Neural crest cell (in vitro differentiated cells): ENCODE measurements around the gene PFKFB2. TPM values are rescaled to one million over a fixed set of nuclear protein-coding genes. Genes with fewer than 3 reads are reported as not detected.

Experiments used
- DNase-seq: peaks from one replicate; pipeline ENCODE4 v3.0.0; 2021; ENCODE audit warnings: low read depth, mixed read lengths, low spot score
- H3K27ac Mint-ChIP-seq: one replicate; pipeline ENCODE4 v1.8.0; 2021; ENCODE audit warnings: mild to moderate bottlenecking, mixed read lengths; ENCODE audit not compliant: unreplicated experiment
- H3K27me3 Mint-ChIP-seq: 2 replicates; pipeline ENCODE4 v1.8.0; 2021; ENCODE audit warnings: low read depth, mild to moderate bottlenecking, mixed read lengths
- H3K36me3 Mint-ChIP-seq: 2 replicates; pipeline ENCODE4 v1.8.0; 2021; ENCODE audit warnings: low read depth, mild to moderate bottlenecking, mixed read lengths
- H3K4me1 Mint-ChIP-seq: 2 replicates; pipeline ENCODE4 v1.8.0; 2021; ENCODE audit warnings: mixed read lengths
- H3K4me3 Mint-ChIP-seq: one replicate; pipeline ENCODE4 v1.8.0; 2021; ENCODE audit warnings: mild to moderate bottlenecking, mixed read lengths
- H3K9me3 Mint-ChIP-seq: 2 replicates; pipeline ENCODE4 v1.8.0; 2021; ENCODE audit warnings: mixed read lengths
- total RNA-seq: library from RNA; stranded (reverse); gene quantifications from 2 replicates; pipeline ENCODE4 v1.2.1, GENCODE V29; 2021
- TF ChIP-seq, protein P1 (sequence below): fragments of 200-600 bp; sonication (generic); conservative IDR thresholded peaks from 2 replicates; pipeline ENCODE4 v1.5.0; 2021; ENCODE audit warnings: antibody characterized with exemption, mild to moderate bottlenecking

PFKFB2 gene
- total RNA-seq, 1 donor from 2014 or later, result 8.6 TPM

DNA sequence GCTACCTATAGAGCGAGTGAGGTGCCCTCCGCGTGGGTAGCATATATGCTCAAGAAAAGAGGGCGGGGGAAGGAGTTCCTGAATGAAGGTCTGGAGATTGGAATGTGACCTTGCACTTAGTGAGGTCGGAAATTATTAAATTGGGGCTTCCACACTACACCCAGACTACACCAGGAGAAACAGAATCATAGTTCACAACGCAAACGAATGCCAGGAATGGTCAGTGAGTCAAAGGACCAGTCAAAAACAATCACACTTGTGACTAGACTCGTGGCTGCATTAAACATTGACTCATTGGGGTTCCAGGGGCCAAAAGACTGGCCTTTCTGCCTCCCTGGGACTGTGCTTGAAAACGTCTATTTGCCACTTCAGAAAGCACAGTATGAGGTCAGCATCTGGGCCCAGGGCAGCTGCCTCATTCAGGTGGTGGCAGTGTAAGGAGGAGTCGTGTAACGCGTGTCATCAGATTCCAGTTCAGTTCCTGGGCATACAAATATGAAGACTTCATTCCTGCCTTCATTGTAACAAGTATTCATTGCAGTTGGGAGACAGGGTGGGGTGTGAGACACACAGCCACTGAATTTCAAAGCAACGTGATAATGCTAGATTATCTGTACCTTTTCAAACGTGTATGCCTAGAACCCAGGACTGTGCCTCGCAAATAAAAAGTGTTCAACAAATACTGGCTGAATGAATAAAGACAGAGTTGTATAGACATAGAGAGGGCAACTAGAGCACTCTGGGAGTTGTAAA, 1.7 kb upstream of the PFKFB2 start, which contains the start of gene YOD1:
TSS of gene YOD1 (minus strand) at position 18 of the 753 bp plus-strand sequence. CDS start 178 bp downstream, outside the sequence.
- TF ChIP-seq, protein P1, sequence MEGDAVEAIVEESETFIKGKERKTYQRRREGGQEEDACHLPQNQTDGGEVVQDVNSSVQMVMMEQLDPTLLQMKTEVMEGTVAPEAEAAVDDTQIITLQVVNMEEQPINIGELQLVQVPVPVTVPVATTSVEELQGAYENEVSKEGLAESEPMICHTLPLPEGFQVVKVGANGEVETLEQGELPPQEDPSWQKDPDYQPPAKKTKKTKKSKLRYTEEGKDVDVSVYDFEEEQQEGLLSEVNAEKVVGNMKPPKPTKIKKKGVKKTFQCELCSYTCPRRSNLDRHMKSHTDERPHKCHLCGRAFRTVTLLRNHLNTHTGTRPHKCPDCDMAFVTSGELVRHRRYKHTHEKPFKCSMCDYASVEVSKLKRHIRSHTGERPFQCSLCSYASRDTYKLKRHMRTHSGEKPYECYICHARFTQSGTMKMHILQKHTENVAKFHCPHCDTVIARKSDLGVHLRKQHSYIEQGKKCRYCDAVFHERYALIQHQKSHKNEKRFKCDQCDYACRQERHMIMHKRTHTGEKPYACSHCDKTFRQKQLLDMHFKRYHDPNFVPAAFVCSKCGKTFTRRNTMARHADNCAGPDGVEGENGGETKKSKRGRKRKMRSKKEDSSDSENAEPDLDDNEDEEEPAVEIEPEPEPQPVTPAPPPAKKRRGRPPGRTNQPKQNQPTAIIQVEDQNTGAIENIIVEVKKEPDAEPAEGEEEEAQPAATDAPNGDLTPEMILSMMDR, result no peak
- Mint-ChIP-seq H3K36me3 (peaks cover 4% of the 10 kb centered on the region), H3K4me1 (peaks cover 49% of the 10 kb centered on the region), H3K27me3 (peaks cover 12% of the 10 kb centered on the region), H3K4me3 (peak within 1 kb of the TSS; percentile 99), H3K9me3 (peaks cover 3% of the 10 kb centered on the region), H3K27ac (peak within 1 kb of the TSS; percentile 99)
- DNase-seq, result no peak

GRCh38 chr1:207054491-207054890, 1.4 kb downstream of the PFKFB2 start:
- Mint-ChIP-seq H3K27ac (no peak overlapping the region), H3K36me3 (peaks cover 4% of the 10 kb centered on the region), H3K27me3 (peaks cover 12% of the 10 kb centered on the region), H3K4me1 (peaks cover 29% of the 10 kb centered on the region), H3K9me3 (peaks cover 3% of the 10 kb centered on the region), H3K4me3 (peak overlapping the region; percentile 99)
- TF ChIP-seq, protein P1, result no peak
- DNase-seq, result no peak

DNA sequence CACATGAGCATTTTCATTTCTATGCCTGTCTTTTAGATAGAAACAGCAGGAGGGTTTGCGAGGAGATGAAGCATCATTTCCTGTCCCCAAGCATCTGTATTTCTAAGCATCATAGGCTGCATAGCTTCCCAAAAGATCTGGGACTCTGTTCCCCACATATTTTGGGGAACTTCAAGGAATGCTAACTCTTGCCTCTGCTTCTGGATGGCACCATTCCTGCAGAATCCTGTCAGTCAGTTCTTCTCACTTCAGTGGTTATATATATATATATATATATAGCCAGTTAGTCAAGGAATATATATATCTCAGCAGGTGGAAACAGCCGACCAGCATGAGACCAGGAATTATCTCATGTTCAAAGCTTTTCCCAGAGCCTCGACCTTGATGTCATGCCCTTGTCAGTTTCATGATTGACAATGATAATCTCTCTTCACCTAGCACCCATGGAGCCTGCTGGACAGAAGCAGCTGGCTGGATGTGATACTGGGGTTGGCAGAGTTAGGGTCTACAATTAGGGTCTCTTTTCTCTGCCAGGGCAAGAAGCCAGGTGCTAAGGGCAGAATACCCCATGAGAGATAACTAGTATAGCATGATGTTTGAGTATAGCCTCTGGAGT, 2.4 kb downstream of the PFKFB2 start:
- Mint-ChIP-seq H3K4me1 (peaks cover 25% of the 10 kb centered on the region), H3K36me3 (peaks cover 4% of the 10 kb centered on the region), H3K27ac (no peak overlapping the region), H3K27me3 (peaks cover 12% of the 10 kb centered on the region), H3K9me3 (peaks cover 3% of the 10 kb centered on the region), H3K4me3 (peak overlapping the region; percentile 54)
- TF ChIP-seq, protein P1, result no peak
- DNase-seq, result no peak

DNA sequence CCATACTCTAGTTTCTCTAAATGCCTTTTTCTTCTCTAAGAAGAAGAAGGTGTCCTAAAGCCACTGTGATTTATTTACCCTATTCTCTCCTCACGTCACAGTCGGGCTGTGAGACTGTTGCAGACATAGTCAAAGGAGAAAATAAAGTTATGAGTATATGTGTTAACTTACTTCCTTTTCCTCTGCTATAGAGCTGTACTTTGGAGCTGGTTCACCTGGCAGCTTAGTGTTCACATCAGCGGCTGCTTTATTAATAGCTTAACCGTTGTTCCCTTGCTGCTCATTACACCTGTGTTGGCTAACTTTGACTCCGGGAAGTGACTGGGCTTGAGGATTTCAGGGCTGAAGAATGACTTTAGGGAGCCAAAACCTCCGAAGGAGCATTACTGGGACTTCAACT, 3.6 kb downstream of the PFKFB2 start:
- Mint-ChIP-seq H3K4me3 (no peak overlapping the region), H3K27ac (no peak overlapping the region), H3K27me3 (peaks cover 12% of the 10 kb centered on the region), H3K36me3 (peaks cover 4% of the 10 kb centered on the region), H3K9me3 (peaks cover 3% of the 10 kb centered on the region), H3K4me1 (peaks cover 17% of the 10 kb centered on the region)
- DNase-seq, result no peak
- TF ChIP-seq, protein P1, result no peak

DNA sequence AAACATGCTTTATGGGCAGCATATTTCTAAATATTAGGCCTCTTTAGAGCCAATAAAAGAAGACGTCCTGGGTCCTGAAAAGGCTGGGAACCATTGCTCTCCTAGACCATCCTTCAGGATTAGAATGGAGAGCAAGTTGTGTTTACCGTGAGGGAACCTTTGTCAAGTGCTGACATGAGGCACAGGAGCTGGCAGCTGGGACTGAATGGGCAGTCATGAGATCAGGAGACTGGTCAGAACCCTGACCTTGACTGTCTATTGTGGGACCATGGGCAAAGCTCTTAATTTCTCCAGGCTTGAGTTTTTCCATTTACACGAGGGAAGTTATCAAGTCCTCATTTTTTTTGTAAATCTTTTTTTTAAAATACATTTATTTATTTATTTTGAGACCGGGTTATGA, 5.2 kb downstream of the PFKFB2 start:
- TF ChIP-seq, protein P1, result no peak
- no peak overlapping the region for H3K27ac Mint-ChIP-seq
- H3K36me3 Mint-ChIP-seq, result peaks cover 6% of the 10 kb centered on the region
- H3K4me3 Mint-ChIP-seq, result no peak overlapping the region
- H3K9me3 Mint-ChIP-seq, result no peaks in the 10 kb centered on the region
- peaks cover 7% of the 10 kb centered on the region for H3K27me3 Mint-ChIP-seq
- peaks cover 4% of the 10 kb centered on the region for H3K4me1 Mint-ChIP-seq
- no peak for DNase-seq
